ENCODE measurements around the gene ACSM4. TPM values are rescaled to one million over a fixed set of nuclear protein-coding genes. Genes with fewer than 3 reads are reported as not detected.
"Not testable (repeated sequence)": the region's sequence is repeated elsewhere in the genome, so short reads cannot be mapped to it uniquely, and the experiment has no call there.

ACSM4 gene
- total RNA-seq: not detected

- H3K36me3 Mint-ChIP-seq (ENCODE audit: low read depth): no peaks in the 10 kb centered on the region
- ChIA-PET CTCF (no interaction called here), POLR2A (no interaction called here)
- H3K27me3 Mint-ChIP-seq: peaks cover 3% of the 10 kb centered on the region
- H3K4me3 Mint-ChIP-seq: no peak within 1 kb of the TSS
- no peaks in the 10 kb centered on the region for H3K4me1 Mint-ChIP-seq
- H3K9me3 Mint-ChIP-seq: no peaks in the 10 kb centered on the region
- H3K27ac Mint-ChIP-seq: no peak within 1 kb of the TSS
- DNase-seq: no peak
Measured at GRCh38 chr12:7303772-7304171, at the start of gene ACSM4. ACSM4 (plus strand) TSS chr12:7304072; CDS start chr12:7304332, 260 bp downstream.

DNA sequence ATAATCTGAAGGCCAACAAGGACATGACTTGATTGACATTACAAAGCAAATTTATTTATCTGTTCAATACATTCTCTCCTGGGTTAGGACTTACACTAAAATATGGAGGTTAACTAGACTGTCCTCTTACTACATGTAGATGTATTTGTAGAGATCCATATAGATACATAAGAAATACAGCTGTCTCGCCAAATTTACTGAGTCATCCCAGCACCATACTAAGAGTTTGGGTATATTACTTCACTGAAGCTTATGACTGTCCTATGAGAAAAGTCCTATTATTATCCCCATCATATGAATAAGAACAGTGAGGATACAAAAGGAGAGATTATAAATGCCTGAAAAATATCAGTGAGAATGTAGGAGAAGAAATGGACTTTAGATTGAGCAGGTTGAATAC is 44.8 kb upstream of the ACSM4 start:
- H3K9me3 Mint-ChIP-seq: no peaks in the 10 kb centered on the region
- H3K36me3 Mint-ChIP-seq (ENCODE audit: low read depth): no peaks in the 10 kb centered on the region
- no peak for DNase-seq
- no peak overlapping the region for H3K4me3 Mint-ChIP-seq
- POLR2A ChIA-PET: no interaction called here
- no peaks in the 10 kb centered on the region for H3K4me1 Mint-ChIP-seq
- H3K27ac Mint-ChIP-seq: no peak overlapping the region
- CTCF ChIA-PET: no interaction called here
- peaks cover 8% of the 10 kb centered on the region for H3K27me3 Mint-ChIP-seq

GRCh38 chr12:7264538-7264937 is 39.3 kb upstream of the ACSM4 start:
- Mint-ChIP-seq H3K27me3 (peaks cover 5% of the 10 kb centered on the region), H3K9me3 (no peaks in the 10 kb centered on the region), H3K4me1 (no peaks in the 10 kb centered on the region), H3K36me3 (ENCODE audit: low read depth) (no peaks in the 10 kb centered on the region), H3K4me3 (no peak overlapping the region), H3K27ac (no peak overlapping the region)
- ChIA-PET CTCF (no interaction called here), POLR2A (no interaction called here)
- DNase-seq: no peak

GRCh38 chr12:7265251-7265650 is 38.6 kb upstream of the ACSM4 start:
- Mint-ChIP-seq H3K27ac (no peak overlapping the region), H3K9me3 (no peaks in the 10 kb centered on the region), H3K4me1 (no peaks in the 10 kb centered on the region), H3K27me3 (peaks cover 5% of the 10 kb centered on the region), H3K4me3 (no peak overlapping the region), H3K36me3 (ENCODE audit: low read depth) (no peaks in the 10 kb centered on the region)
- POLR2A ChIA-PET: no interaction called here
- no peak for DNase-seq
- CTCF ChIA-PET: no interaction called here

- no peak overlapping the region for H3K4me3 Mint-ChIP-seq
- H3K9me3 Mint-ChIP-seq: no peaks in the 10 kb centered on the region
- peaks cover 2% of the 10 kb centered on the region for H3K27me3 Mint-ChIP-seq
- no peak overlapping the region for H3K27ac Mint-ChIP-seq
- DNase-seq: no peak
- no peaks in the 10 kb centered on the region for H3K36me3 Mint-ChIP-seq (ENCODE audit: low read depth)
- ChIA-PET CTCF (no interaction called here), POLR2A (no interaction called here)
- H3K4me1 Mint-ChIP-seq: no peaks in the 10 kb centered on the region
Measured at GRCh38 chr12:7269273-7269672, 34.6 kb upstream of the ACSM4 start.

DNA sequence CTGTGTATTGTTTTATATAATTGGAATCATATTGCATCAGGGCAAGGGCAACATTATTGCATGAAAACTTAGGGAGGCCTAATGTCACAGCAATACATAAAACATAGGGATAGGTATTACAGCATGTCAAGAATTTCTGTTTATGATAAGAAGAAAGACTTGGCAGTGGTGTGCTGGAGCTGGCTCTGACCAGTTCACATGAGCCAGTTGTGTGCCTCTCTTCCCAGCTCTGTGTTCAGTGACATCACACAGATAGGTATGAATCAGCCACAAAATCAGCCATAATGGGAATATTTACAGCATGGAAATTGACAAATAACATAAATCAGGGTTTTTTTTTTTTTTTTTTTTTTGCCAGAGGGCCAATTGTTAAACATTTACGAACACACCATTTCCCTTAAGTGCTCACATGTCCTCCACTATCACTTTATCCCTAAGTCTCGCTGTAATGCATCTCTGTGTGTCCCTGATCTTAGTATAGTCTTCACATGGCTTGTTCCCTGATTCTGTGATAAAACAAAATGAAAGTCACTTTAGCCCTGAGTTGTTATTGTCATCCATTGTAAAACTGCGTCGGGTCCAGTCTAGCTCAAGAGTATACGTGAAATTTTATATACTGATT is 31.9 kb upstream of the ACSM4 start:
- peaks cover 9% of the 10 kb centered on the region for H3K27me3 Mint-ChIP-seq
- H3K27ac Mint-ChIP-seq: no peak overlapping the region
- no peaks in the 10 kb centered on the region for H3K9me3 Mint-ChIP-seq
- no peaks in the 10 kb centered on the region for H3K36me3 Mint-ChIP-seq (ENCODE audit: low read depth)
- no peaks in the 10 kb centered on the region for H3K4me1 Mint-ChIP-seq
- CTCF ChIA-PET: interaction anchor here (0.7 kb wide), 1 partner anchor 26 kb away, joined by 3 read pairs; no protein-coding TSS in a partner anchor
- no peak for DNase-seq
- no peak overlapping the region for H3K4me3 Mint-ChIP-seq
- POLR2A ChIA-PET: no interaction called here

GRCh38 chr12:7275482-7275881 is 28.4 kb upstream of the ACSM4 start:
- peaks cover 17% of the 10 kb centered on the region for H3K27me3 Mint-ChIP-seq
- DNase-seq; H3K36me3 Mint-ChIP-seq (ENCODE audit: low read depth); H3K4me1 Mint-ChIP-seq; H3K27ac Mint-ChIP-seq; CTCF ChIA-PET; H3K9me3 Mint-ChIP-seq; H3K4me3 Mint-ChIP-seq; POLR2A ChIA-PET: not testable (repeated sequence)

DNA sequence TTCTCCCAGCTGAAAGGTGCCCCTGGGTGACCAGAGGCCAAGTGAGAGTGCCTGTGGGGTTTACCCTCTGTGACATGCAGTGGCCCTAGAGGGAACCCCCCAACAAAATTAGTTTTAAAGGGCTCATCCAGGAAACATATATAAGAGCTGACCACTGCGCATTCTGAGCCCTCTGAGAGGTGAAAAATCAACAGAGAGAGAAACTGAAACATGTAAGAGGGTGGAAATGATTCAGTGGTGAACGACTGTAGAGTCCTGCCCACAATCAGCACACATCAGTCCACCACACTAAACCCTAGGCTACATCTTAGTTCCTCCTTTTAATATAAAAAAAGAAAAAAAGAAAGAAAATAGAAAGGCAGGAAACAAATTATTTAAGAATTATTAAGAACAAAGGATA is 21.0 kb upstream of the ACSM4 start:
- no peak overlapping the region for H3K4me3 Mint-ChIP-seq
- H3K36me3 Mint-ChIP-seq (ENCODE audit: low read depth): no peaks in the 10 kb centered on the region
- peaks cover 23% of the 10 kb centered on the region for H3K27me3 Mint-ChIP-seq
- H3K9me3 Mint-ChIP-seq: peaks cover 11% of the 10 kb centered on the region
- H3K27ac Mint-ChIP-seq: no peak overlapping the region
- ChIA-PET CTCF (no interaction called here), POLR2A (no interaction called here)
- no peaks in the 10 kb centered on the region for H3K4me1 Mint-ChIP-seq
- no peak for DNase-seq

DNA sequence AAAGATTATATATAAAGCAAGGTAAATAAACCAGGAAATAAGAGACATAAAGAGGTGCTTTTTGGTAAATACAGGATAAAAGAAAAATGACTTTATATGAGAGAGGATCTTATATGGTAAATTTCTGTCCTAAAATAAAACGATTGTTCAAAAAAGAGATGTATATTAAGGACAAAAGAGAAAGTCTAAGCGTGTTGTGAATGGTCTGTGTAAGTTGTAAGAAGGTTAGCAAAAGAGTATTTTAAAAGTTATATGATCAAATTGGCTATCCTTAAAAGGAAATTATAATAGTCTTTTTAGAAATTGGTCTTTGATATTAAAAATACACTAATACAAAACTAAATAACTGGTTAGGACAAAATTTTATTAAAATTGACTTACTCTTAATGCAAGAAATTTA is 14.1 kb upstream of the ACSM4 start:
- POLR2A ChIA-PET: no interaction called here
- Mint-ChIP-seq H3K27ac (no peak overlapping the region), H3K9me3 (peaks cover 21% of the 10 kb centered on the region), H3K4me1 (no peaks in the 10 kb centered on the region), H3K27me3 (peaks cover 15% of the 10 kb centered on the region), H3K36me3 (ENCODE audit: low read depth) (no peaks in the 10 kb centered on the region), H3K4me3 (no peak overlapping the region)
- CTCF ChIA-PET: no interaction called here
- no peak for DNase-seq

DNA sequence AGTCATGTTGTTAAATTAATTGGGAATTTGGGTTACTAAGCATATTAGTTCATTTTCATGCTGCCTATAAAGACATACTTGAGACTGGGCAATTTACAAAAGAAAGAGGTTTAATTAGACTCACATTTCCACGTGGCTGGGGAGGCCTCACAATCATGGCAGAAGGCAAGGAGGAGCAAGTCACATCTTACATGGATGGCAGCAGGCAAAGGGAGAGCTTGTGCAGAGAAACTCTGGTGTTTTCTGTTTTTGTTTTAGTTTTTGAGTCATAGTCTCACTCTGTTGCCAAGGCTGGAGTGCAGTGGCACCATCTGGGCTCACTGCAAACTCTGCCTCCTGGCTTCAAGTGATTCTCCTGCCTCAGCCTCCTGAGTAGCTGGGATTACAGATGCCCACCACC is 13.3 kb upstream of the ACSM4 start:
- H3K36me3 Mint-ChIP-seq (ENCODE audit: low read depth); H3K4me3 Mint-ChIP-seq; H3K27ac Mint-ChIP-seq; POLR2A ChIA-PET; H3K4me1 Mint-ChIP-seq; H3K27me3 Mint-ChIP-seq; CTCF ChIA-PET; DNase-seq: not testable (repeated sequence)
- H3K9me3 Mint-ChIP-seq: peaks cover 17% of the 10 kb centered on the region

DNA sequence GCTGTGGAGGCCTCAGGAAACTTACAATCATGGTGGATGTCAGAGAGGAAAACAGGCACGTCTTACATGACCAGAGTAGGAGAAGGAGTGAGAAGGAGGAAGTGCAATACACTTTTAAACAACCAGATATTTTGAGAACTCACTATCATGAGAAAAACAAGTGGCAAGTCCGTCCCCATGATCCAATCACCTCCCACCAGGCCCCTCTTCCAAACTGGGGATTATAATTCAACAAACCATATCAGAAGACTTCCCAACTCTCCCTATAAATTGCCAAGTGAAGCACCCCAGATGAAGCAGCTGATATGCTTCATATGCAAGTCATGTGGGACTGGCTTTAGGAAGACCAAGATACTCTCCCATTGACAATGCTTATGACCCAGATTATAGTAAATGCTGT is 11.6 kb upstream of the ACSM4 start:
- peaks cover 13% of the 10 kb centered on the region for H3K9me3 Mint-ChIP-seq
- no peak for DNase-seq
- no peak overlapping the region for H3K4me3 Mint-ChIP-seq
- H3K27me3 Mint-ChIP-seq: peaks cover 6% of the 10 kb centered on the region
- no peak overlapping the region for H3K27ac Mint-ChIP-seq
- H3K4me1 Mint-ChIP-seq: no peaks in the 10 kb centered on the region
- ChIA-PET CTCF (no interaction called here), POLR2A (no interaction called here)
- H3K36me3 Mint-ChIP-seq (ENCODE audit: low read depth): no peaks in the 10 kb centered on the region

GRCh38 chr12:7293670-7294069 is 10.2 kb upstream of the ACSM4 start:
- DNase-seq: no peak
- peaks cover 7% of the 10 kb centered on the region for H3K9me3 Mint-ChIP-seq
- ChIA-PET POLR2A (no interaction called here), CTCF (no interaction called here)
- H3K27me3 Mint-ChIP-seq: peaks cover 6% of the 10 kb centered on the region
- H3K27ac Mint-ChIP-seq: no peak overlapping the region
- no peaks in the 10 kb centered on the region for H3K36me3 Mint-ChIP-seq (ENCODE audit: low read depth)
- H3K4me1 Mint-ChIP-seq: no peaks in the 10 kb centered on the region
- H3K4me3 Mint-ChIP-seq: no peak overlapping the region

GRCh38 chr12:7295529-7295928 is 8.3 kb upstream of the ACSM4 start:
- Mint-ChIP-seq H3K27me3 (peaks cover 6% of the 10 kb centered on the region), H3K4me1 (no peaks in the 10 kb centered on the region), H3K36me3 (ENCODE audit: low read depth) (no peaks in the 10 kb centered on the region), H3K9me3 (peaks cover 4% of the 10 kb centered on the region), H3K4me3 (no peak overlapping the region), H3K27ac (no peak overlapping the region)
- ChIA-PET POLR2A (no interaction called here), CTCF (no interaction called here)
- DNase-seq: no peak

- CTCF ChIA-PET: interaction anchor here (0.6 kb wide), 1 partner anchor 26 kb away, joined by 3 read pairs; no protein-coding TSS in a partner anchor
- H3K4me3 Mint-ChIP-seq: no peak overlapping the region
- no peaks in the 10 kb centered on the region for H3K9me3 Mint-ChIP-seq
- POLR2A ChIA-PET: no interaction called here
- no peaks in the 10 kb centered on the region for H3K36me3 Mint-ChIP-seq (ENCODE audit: low read depth)
- no peak for DNase-seq
- H3K4me1 Mint-ChIP-seq: no peaks in the 10 kb centered on the region
- H3K27me3 Mint-ChIP-seq: peaks cover 8% of the 10 kb centered on the region
- H3K27ac Mint-ChIP-seq: no peak overlapping the region
Measured at GRCh38 chr12:7297865-7298264, 6.0 kb upstream of the ACSM4 start.

Data from activated CD4-positive, alpha-beta memory T cell treated with anti-CD3 and anti-CD28 coated beads, Interleukin-2, amount 10 ng/mL, durations not matched to agents 7 days and 5 days (primary cell).